ENCODE data around the gene SLC25A31.
A peak's percentile ranks its signal among the peaks of the same experiment; 100 is the strongest.

SLC25A31 gene

DNA sequence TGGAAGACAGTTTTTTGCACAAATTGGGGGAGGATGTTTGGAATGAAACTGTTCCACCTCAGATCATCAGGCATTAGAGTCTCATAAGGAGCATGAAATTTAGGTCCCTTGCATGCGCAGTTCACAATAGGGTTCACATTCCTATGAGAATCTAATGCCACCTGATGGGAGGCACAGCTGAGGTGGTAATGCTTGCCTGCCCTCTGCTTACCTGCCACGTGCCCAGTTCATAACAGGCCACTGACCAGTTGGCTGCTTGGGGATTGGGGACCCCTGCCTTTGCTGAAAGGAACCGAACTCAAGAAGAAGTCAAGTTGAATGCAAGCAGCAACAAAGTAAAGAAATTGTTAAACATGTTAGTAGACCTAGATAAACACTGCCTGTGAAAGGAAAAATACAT is 47.3 kb downstream of the SLC25A31 start:
- no peak for DNase-seq (ENCODE audit: low spot score)

DNA sequence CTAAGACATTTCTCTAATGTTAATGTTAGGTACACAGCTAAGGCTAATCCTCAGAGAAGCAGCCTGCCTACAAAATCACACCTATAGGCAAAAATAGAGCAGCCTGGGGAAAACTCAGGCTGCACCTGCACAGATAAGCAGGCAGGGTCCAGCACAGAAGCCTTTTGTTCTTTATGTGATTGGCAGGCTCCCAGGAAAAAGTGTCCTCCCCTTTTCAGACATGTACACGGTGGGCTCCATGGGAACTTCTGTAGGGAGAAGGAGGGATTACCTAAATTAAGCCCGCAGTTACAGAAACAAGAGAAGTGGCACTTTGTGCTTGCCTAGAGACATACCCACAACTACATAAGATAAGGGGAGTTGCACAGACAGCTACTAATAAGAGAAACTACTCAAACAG is 47.9 kb downstream of the SLC25A31 start:
- DNase-seq (ENCODE audit: low spot score): no peak

DNA sequence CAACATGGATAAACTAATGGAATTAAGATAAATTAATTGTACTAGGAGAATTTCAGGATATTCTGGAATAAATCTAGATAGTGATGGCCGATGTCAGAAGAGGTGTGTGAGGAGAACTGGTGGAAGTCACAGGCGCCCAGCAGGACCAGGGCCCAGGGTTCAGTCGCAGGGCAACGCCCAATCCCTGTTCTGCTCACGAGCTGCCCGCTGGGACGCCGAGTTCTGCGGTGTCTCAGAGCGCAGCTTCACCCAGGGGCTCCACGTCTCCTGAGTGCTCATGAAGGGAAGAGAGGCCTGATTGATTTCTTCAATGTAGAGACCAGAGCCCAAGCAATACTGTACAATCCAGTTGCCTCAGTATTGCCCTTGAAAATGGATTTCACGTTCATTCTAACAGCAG is 50.4 kb downstream of the SLC25A31 start:
- no peak for DNase-seq (ENCODE audit: low spot score)

DNA sequence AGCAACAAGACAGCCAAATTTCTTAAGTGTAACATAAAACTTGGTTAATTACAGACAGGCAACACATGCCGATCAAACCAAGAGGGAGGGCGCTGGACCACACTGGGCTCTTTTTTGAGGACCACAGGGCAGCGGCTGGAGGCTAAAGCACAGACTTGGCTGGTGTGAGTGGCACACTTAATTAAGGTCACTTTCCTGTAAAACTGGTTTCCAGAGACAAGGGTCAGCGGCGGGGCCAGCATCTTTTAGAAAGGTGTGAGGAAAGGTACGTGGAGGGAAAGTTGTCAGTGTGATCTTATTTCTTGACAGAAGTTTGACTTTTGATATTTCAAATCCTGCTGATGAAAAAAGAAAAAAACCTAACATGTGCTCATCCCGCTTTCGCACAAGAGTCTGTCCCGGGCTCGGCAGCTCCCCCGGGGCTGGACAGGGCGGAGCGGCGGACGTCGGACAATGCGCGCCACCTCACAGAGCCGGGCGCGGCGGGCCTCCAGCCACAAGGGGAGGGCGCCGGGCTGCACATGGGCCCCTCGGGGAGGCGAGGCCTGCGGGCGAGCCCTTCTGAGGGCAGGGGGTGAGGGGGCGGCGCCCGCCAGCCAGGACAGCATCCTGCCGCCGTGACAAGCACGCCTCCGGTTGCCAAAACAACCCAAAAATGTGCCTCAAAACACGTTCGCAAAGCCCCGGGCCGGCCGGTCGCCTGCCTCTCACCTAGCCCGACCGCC is 51.3 kb downstream of the SLC25A31 start:
- peak; percentile 42 for DNase-seq (ENCODE audit: low spot score)

DNA sequence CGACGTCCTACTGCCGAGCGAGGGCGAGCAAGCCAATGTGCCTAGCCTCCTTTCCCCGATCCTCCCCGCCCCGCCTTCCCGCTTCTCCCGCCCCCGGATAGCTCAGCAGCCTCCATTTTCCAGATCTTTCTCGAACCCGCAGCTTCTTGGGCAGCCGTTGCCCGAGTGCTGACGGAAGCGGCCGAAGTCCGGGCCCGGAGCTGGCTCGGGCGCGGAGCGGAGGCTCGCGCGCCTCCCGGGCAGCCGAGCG is 51.8 kb downstream of the SLC25A31 start:
- peak; percentile 96 for DNase-seq (ENCODE audit: low spot score)

DNA sequence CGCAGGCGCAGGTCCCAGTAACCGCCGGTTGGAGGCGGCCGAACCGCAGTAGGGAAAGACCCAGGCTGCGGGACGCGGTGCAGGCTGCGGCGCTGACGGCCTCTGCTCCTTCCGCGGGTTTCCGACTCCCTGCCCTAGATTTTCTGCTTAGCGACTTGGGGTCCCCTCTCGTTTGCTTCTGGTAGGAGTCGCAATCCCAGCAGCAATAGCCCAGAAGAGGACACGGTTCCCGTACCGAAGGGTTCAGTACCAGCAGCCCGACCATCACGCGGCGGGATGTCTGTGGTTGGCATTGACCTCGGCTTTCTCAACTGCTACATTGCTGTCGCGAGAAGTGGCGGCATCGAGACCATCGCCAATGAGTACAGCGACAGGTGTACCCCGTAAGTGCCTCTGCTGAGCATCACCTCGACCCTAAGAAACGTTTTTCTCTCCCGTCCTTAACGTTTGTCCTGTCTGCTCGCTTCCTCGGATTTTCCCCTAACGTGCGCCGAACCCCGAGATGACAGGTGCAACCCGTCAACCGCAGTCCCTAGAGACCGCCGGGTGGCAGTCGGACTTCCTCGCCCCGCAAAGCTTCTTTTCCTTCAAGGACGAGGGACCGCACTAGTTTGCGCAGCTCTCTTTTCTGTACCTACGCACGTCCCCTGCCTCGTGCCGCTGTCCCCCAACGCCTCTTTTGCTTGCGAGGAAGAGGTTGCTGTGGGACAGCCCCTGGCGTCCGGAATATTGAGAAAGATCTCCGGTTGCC is 52.2 kb downstream of the SLC25A31 start, which contains the start of gene HSPA4L:
TSS of gene HSPA4L (plus strand) at position 48 of the 751 bp plus-strand sequence. CDS start at position 277, 229 bp downstream.
- DNase-seq (ENCODE audit: low spot score): peak; percentile 56

DNA sequence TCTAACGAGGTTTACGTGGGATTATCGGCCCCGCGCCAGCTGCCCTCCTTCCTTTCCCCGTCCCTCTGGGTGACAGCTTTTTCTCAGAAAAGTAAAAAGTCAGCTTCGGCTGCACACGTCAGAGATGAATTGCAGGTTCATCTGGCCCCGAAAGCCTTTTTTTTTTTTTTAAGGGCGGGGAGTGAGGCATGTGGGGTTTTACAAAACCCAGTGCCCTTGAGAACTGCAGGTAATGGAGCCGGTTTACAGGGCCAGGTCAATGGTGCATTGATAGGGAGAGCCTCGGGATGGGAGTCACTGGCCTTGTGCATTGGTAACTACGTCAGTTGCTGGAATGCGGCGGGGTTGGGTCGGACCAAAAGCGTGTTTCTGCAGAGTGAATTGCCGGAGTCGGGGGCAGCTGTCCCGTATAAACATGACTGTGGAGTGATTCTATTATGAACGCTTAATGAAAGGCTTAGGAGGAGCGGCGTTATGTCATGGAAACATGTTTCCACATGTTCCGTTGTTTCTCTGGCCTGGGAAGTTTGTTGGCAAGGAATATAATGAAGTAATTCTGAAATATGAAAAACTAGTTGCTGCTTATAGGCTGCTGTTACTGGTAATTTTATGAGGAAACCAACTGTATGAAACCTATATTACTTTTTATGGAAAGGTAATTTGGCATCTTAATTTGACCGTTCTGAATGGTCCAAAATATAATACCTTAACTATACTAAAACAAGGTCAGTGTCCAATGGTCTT is 53.0 kb downstream of the SLC25A31 start:
- peak; percentile 38 for DNase-seq (ENCODE audit: low spot score)

DNA sequence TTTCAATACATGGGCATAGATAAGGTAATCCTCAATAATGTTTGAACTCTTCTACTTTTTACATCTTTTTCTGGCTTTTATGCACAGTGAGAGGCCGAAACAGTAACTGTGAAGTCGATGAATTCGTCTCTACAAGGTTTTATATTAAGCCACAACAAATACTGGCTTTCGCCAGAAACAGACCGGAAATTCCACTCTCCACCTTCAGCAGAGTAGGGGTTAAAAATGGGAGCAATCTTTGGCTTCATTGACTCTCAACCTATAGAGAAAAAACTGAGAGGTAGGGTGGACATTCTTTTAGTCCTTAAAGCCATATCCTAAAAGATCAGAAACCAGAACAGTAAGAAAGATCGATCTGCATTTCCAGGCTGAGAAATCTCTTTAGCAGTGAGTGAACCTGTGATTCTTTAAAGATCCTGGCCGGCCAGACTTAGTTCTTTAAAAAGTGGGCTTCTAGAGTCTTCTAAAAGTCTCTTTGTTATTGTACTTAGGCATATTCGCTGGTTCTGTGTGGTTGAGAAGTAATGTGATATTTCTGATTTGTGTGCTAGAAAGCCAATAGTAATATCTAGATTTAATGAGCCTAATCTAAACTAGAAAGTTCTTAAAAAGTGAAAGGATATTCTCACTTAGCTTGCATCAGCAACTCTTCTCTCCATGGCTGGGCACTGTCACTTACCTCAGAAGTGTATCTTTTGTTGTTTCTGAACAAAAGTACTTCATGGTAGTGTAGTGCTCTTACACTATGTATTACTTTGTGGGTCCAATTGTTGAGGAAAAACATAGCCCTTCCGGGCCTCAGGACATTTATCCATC is 54.0 kb downstream of the SLC25A31 start:
- DNase-seq (ENCODE audit: low spot score): no peak

DNA sequence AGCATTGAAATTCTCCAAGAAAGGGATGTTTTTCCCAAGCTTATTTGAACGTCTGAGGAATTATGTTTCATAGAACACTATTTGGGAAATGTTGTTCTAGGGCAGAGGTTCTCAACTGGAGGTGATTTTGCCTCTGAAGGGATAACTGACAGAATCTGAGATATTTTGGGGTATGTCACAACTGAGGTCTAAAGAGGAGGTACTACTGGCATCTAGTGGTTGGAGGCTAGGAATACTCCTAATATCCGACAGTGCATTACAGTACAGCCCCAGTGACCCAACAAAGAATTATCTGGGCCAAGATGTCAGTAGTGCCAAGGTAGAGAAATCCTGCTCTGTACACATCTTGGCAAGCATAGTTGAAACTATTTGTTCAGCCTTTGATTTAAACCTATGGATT is 58.3 kb downstream of the SLC25A31 start:
- DNase-seq (ENCODE audit: low spot score): no peak

DNA sequence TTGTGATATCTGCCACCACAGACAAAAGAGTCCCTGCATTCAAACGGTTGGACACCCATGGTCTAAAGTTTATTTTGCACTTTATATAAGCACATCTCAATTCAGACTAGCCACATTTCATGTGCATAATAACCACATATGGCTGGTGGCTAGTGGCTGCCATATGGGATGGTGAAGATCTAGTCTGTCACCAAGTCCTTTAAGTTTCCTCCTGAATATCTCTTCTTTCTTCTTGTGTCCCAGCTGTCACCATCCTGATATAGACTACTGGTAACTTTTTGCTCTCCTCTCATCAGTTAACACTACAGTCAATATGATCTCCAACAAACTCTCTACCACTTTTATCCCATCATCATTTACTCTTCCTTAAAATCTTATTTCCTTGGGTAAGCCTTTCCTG is 61.2 kb downstream of the SLC25A31 start:
- DNase-seq (ENCODE audit: low spot score): no peak

DNA sequence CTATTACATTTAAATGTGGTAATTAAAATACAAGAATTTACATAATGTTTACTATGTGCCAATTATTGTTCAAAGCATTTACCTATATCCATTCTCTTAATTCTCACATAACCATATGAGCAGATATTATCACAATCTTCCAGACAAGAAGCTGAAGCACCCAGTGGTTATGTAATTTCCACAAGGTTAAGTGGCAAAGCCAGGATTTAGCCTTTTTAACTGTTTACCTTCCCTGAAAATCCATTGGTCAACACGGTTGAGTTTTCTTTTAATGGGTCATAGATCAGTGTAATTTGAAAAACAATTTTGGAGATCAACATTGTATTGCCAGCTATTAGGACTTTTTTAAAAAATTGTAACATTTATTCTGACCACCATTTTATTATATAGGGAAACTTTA is 63.3 kb downstream of the SLC25A31 start:
- DNase-seq (ENCODE audit: low spot score): no peak

DNA sequence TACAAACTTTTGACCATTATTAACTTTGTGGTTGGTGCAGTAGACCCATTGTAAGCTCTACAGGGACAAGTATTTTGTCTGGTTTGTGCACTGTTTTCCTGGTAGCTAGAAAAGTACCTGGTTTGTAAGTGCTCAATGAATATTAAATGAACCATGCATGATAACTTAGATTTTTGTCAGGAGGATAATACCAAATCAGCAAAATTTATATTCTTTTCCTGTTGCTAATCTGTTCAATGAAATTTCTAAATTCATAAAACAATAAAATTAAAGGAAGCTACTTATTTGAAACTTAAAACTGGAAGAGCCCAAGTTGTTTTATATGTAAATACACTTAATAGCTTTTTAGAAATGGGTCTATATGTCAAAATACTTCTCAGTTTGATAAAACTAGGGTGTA is 69.5 kb downstream of the SLC25A31 start:
- DNase-seq (ENCODE audit: low spot score): no peak

DNA sequence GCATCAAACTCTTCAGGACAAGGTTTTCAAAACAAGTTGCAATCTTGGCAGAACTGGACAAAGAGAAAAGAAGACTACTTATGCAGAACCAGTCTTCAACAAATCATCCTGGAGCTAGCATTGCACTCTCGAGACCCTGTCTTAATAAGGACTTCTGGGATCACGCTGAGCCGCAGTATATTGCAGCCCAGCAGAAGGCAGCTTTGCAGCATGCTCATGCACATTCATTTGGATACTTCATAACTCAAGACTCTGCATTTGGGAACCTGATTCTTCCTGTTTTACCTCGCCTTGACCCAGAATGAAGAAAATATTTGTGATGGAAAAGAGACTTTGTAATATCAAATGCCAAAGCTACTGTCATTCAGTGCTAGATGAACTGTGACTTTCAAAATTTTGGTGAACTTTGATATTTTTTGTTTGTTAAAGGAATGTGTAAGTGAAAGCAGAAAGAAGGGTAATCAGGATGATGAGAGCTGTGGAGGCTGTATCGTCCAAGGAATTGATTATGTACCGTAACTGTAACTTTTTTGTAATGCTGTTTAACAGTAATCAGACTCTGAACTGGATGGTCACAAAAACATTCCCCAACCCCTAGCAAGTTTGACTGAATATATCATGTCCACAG is 79.1 kb downstream of the SLC25A31 start:
- DNase-seq (ENCODE audit: low spot score): no peak

DNA sequence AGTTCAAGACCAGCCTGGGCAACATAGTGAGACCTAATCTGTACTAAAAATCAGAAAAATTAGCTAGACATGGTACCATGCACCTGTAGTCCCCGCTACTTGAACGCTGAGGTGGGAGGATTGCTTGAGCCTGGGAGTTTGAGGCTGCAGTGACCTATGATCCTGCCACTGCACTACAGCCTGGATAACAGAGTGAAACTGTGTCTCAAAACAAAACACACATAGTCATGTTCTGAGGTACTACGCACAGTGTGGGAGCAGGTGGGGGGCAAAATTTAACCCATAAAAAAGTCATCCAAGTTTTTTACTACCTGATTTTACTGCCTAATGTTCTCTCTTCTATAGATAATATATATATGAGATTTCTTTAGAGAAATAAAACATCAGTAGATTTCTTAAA is 80.4 kb downstream of the SLC25A31 start:
- no peak for DNase-seq (ENCODE audit: low spot score)

DNA sequence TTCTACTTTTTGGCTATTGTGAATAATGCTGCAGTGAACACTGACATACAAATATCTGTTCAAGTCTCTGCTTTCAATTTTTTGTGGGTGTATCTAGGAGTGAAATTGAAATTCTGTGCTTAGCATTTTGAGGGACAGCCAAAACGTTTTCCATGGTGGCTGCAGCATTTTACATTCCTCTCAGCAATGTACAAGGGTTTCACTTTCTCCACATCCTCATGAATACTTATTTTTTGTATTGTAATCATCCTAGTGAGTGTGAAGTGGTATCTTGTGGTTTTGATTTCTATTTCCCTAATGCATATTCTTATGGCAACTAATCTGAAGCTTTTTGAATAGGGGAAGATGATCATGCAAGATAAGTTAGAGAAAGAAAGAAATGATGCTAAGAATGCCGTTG is 92.2 kb downstream of the SLC25A31 start:
- no peak for DNase-seq (ENCODE audit: low spot score)
